Spinal cord (tissue), 10 donors: Measurements from ENCODE around the gene TAAR1. TPM values are rescaled to one million over a fixed set of nuclear protein-coding genes. Genes with fewer than 3 reads are reported as not detected.
"Not testable (repeated sequence)": the region's sequence is repeated elsewhere in the genome, so short reads cannot be mapped to it uniquely, and the experiment has no call there.

ENCODE experiments used
- DNase-seq, 6 donors: peaks; one replicate each; pipeline versions ENCODE4 v3.0.0 to v3.0.0-alpha.2; 2013 to 2015; ENCODE audit warnings: low spot score in 6 of 6, low read depth in 4 of 6
- H3K27ac ChIP-seq: one replicate; pipeline ENCODE4 v1.5.1; 2013; ENCODE audit warnings: low read depth, low read length, control low read depth
- H3K27me3 ChIP-seq: one replicate; pipeline ENCODE4 v1.6.1; 2013; ENCODE audit warnings: low read length; ENCODE audit not compliant: control insufficient read depth, insufficient read depth
- H3K36me3 ChIP-seq: one replicate; pipeline ENCODE4 v1.6.1; 2013; ENCODE audit warnings: low read length; ENCODE audit not compliant: control insufficient read depth, insufficient read depth
- H3K4me1 ChIP-seq: one replicate; pipeline ENCODE4 v1.6.1; 2013; ENCODE audit warnings: low read length; ENCODE audit not compliant: control insufficient read depth, insufficient read depth
- H3K4me3 ChIP-seq: one replicate; pipeline ENCODE4 v1.5.1; 2013; ENCODE audit warnings: low read depth, low read length, control low read depth
- H3K9me3 ChIP-seq: one replicate; pipeline ENCODE4 v1.6.1; 2013; ENCODE audit warnings: low read length; ENCODE audit not compliant: control insufficient read depth, insufficient read depth
- WGBS: methylation state at CpG from one replicate; pipeline ENCODE4 v1.1.5; 2013; ENCODE audit warnings: missing lambda C conversion rate; ENCODE audit not compliant: insufficient coverage; 5-methylcytosine and 5-hydroxymethylcytosine counted together
- polyA plus RNA-seq, 2 donors: library from polyadenylated mRNA; unstranded; fragments of 120-200 nt; gene quantifications; one replicate each; pipeline ENCODE4 v1.2.1, GENCODE V29; 2013; ENCODE audit not compliant: insufficient read length in 2 of 2
- total RNA-seq, 2 donors: library from RNA; depleted of rRNA in 1 of 2; stranded (reverse); fragments of 120-200 nt in 1 of 2; fragments of >200 nt in 1 of 2; gene quantifications; one replicate each; pipeline versions ENCODE4 v1.2.3 to v1.2.4, GENCODE V29; 2013 to 2014
- donor health status: healthy.

TAAR1 gene
- total and polyA plus RNA-seq, 4 donors: not detected

DNA sequence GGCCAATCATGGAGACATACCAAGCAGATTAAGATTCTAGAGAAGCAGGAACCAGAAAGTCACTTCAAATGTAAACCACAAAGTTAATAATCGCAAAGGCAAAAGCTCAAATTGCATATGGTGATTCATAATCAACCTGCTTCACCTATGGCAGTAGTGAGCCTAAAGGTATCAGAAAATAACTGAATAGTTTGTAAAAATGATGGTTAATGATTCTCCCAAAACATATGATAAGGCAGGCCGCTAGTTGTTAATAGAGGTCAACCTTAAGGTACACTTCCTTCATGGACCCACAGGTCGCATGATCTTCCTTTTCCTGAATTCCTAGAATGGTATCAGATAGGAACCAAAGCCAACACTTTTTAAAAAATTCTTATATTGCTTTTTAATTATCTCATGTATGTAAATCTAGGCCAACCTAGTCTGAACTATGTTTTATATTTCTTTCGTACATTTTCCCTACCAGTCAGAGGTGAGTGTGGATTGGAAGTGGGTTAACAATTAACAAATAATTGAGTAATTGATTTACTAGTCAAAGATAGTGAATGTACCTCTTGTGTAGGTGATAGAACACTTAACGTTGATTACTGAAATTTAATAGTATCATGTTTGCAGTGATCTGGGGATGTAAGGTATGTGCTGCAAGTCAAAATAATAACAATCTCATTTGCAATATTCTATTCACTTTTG is 51.3 kb downstream of the TAAR1 start:
- Histone ChIP-seq H3K27me3 (no peaks in the 10 kb centered on the region), H3K4me3 (no peak overlapping the region), H3K36me3 (no peaks in the 10 kb centered on the region), H3K27ac (no peak overlapping the region), H3K4me1 (no peaks in the 10 kb centered on the region), H3K9me3 (no peaks in the 10 kb centered on the region)
- whole genome bisulfite sequencing: no CpG with 5 or more reads among the region's 5 CpGs
- no peak for DNase-seq

DNA sequence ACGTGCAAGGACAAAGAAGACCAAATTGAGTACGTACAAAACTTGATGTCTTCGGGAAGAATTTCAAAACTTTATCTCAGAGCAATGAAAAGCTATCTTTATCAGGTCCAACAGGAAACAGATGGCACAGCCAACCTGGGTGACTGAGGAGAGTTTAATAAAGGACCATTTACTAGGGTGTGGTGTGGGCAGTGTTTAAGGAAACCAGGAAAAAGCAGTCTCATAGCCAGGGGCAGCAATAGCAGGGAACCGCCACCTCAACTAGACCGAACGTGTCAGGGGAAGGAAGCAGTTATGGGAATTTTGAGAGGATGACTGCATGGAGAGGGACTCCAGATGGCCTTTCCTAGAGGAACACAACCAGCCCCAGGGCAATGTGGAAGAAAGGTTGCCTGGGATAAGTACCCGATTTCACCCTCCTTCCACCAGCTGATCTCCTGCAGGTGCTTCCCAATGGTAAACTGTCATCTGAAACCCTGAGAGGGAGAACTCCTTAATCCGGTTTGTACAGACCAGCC is 54.3 kb downstream of the TAAR1 start:
- Histone ChIP-seq H3K27ac (no peak overlapping the region), H3K4me3 (no peak overlapping the region), H3K27me3 (no peaks in the 10 kb centered on the region), H3K9me3 (no peaks in the 10 kb centered on the region), H3K36me3 (no peaks in the 10 kb centered on the region), H3K4me1 (no peaks in the 10 kb centered on the region)
- 98% methylated on average over 6 of the region's 8 CpGs for WGBS
- DNase-seq: no peak

DNA sequence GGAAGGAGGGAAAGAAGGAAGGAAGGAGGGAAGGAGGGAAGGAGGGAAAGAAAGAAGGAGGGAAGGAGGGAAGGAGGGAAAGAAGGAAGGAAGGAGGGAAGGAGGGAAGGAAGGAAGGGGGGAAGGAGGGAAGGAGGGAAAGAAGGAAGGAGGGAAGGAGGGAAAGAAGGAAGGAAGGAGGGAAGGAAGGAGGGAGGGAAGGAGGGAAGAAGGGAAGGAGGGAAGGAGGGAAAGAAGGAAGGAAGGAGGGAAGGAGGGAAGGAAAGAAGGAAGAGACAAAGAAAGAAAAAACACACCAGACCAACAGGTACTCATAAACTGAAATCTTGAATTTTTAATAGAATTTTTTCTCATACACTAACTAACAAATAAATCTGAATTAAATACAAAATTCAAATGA is 58.1 kb downstream of the TAAR1 start:
- not testable (repeated sequence) for DNase-seq, H3K4me1 ChIP-seq, H3K9me3 ChIP-seq, H3K36me3 ChIP-seq, H3K4me3 ChIP-seq, H3K27ac ChIP-seq, H3K27me3 ChIP-seq

DNA sequence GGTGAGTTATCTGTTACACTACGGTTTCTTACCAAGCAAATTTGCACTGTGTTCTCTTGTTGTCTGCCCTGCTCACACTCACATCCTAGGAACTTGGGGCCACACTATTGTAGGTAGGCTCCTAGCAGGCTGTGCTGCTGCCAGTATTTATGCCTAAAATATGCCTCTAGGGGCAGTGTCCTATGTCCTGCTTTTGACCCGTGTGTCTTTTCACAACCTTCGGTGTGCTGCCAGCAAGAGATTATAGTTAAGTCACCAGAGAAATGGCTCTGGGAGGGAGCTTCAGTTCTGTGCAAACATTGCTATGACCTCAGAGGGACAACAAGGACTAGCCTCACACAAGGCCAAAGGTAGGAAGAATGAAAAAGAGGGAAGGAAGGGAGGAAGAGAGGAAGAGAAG is 60.5 kb downstream of the TAAR1 start:
- H3K36me3 ChIP-seq: no peaks in the 10 kb centered on the region
- DNase-seq: no peak
- H3K27ac ChIP-seq: no peak overlapping the region
- no peak overlapping the region for H3K4me3 ChIP-seq
- H3K27me3 ChIP-seq: no peaks in the 10 kb centered on the region
- H3K4me1 ChIP-seq: no peaks in the 10 kb centered on the region
- H3K9me3 ChIP-seq: no peaks in the 10 kb centered on the region
- 20% methylated on average over 1 of the region's 3 CpGs for WGBS

- no CpG with 5 or more reads among the region's 6 CpGs for WGBS
- Histone ChIP-seq H3K4me3 (no peak overlapping the region), H3K36me3 (no peaks in the 10 kb centered on the region), H3K4me1 (no peaks in the 10 kb centered on the region), H3K27me3 (no peaks in the 10 kb centered on the region), H3K27ac (no peak overlapping the region), H3K9me3 (no peaks in the 10 kb centered on the region)
- no peak for DNase-seq
Measured at GRCh38 chr6:132596201-132596600, 62.8 kb downstream of the TAAR1 start.

Other genes starting within 250 kb of the TAAR1 start
- 10 to 100 TPM; 54.1 to 73.4 TPM for gene STX7, start 146.1 kb downstream of the TAAR1 start, total RNA-seq
- 10 to 100 TPM; 69.0 to 96.6 TPM for gene STX7, start 146.1 kb downstream of the TAAR1 start, polyA plus RNA-seq
- gene TAAR9, start 120.9 kb downstream of the TAAR1 start, total RNA-seq: not detected
- not detected for gene TAAR9, start 120.9 kb downstream of the TAAR1 start, polyA plus RNA-seq
- not detected for gene TAAR8, start 106.5 kb downstream of the TAAR1 start, total RNA-seq
- not detected for gene TAAR8, start 106.5 kb downstream of the TAAR1 start, polyA plus RNA-seq
- gene TAAR6, start 88.9 kb downstream of the TAAR1 start, total RNA-seq: not detected
- gene TAAR6, start 88.9 kb downstream of the TAAR1 start, polyA plus RNA-seq: not detected
- not detected for gene TAAR5, start 69.4 kb downstream of the TAAR1 start, total RNA-seq
- gene TAAR5, start 69.4 kb downstream of the TAAR1 start, polyA plus RNA-seq: not detected
- not detected for gene TAAR2, start 34.9 kb downstream of the TAAR1 start, total RNA-seq
- not detected for gene TAAR2, start 34.9 kb downstream of the TAAR1 start, polyA plus RNA-seq
- gene VNN1, start 54.9 kb upstream of the TAAR1 start, total RNA-seq: under 1 TPM; 0.17 to 0.50 TPM
- gene VNN1, start 54.9 kb upstream of the TAAR1 start, polyA plus RNA-seq: under 1 TPM; 0.08 to 0.09 TPM
- gene VNN2, start 98.7 kb upstream of the TAAR1 start, total RNA-seq: 10 to 100 TPM in 1 of 2 donors, under 1 TPM in 1; 0.50 to 37.9 TPM
- gene VNN2, start 98.7 kb upstream of the TAAR1 start, polyA plus RNA-seq: not detected
- 10 to 100 TPM; 34.0 to 38.5 TPM for gene SLC18B1, start 139.5 kb upstream of the TAAR1 start, total RNA-seq
- 10 to 100 TPM; 46.1 to 57.8 TPM for gene SLC18B1, start 139.5 kb upstream of the TAAR1 start, polyA plus RNA-seq
- gene RPS12, start 155.4 kb upstream of the TAAR1 start, total RNA-seq: 1,000 to 10,000 TPM in 1 of 2 donors, 100 to 1,000 TPM in 1; 604 to 1,624 TPM
- 1,000 to 10,000 TPM in 1 of 2 donors, 100 to 1,000 TPM in 1; 971 to 1,025 TPM for gene RPS12, start 155.4 kb upstream of the TAAR1 start, polyA plus RNA-seq